HFFc6 (cell line): ENCODE data around the gene OGT. TPM values are rescaled to one million over a fixed set of nuclear protein-coding genes. Genes with fewer than 3 reads are reported as not detected.
"Not testable (repeated sequence)": the region's sequence is repeated elsewhere in the genome, so short reads cannot be mapped to it uniquely, and the experiment has no call there.

Experiments used
- DNase-seq: peaks from one replicate; pipeline ENCODE4 v3.0.0-alpha.2; 2018
- H3K27ac Mint-ChIP-seq: 2 replicates; pipeline ENCODE4 v1.8.0; 2020; ENCODE audit warnings: mild to moderate bottlenecking, mixed read lengths
- H3K27me3 Mint-ChIP-seq: 2 replicates; pipeline ENCODE4 v1.8.0; 2021; ENCODE audit warnings: mild to moderate bottlenecking, moderate library complexity, mixed read lengths; ENCODE audit not compliant: insufficient read depth
- H3K36me3 Mint-ChIP-seq: 2 replicates; pipeline ENCODE4 v1.8.0; 2021; ENCODE audit warnings: low read depth, mixed read lengths
- H3K4me1 Mint-ChIP-seq: 2 replicates; pipeline ENCODE4 v1.8.0; 2020; ENCODE audit warnings: low read depth, mixed read lengths
- H3K4me3 Mint-ChIP-seq: 2 replicates; pipeline ENCODE4 v1.8.0; 2020; ENCODE audit warnings: mild to moderate bottlenecking, moderate library complexity, mixed read lengths
- H3K9me3 Mint-ChIP-seq: 2 replicates; pipeline ENCODE4 v1.8.0; 2020; ENCODE audit warnings: mild to moderate bottlenecking, mixed read lengths
- total RNA-seq, 6 experiments: library from RNA; stranded (reverse); fragmentation: NEBNext Ultra II Directional; extraction: Animal tissue kit (Norgen Biotek cat#: 25700); gene quantifications; 2 replicates in 1 of 6; 3 replicates in 5 of 6; pipeline ENCODE4 v1.2.3, GENCODE V29; 2021
- TF ChIP-seq, protein P1 (sequence below): fragments of 200-600 bp; sonication (generic); IDR thresholded peaks from 2 replicates; pipeline ENCODE4 v1.5.0; 2021; ENCODE audit warnings: antibody characterized with exemption, mild to moderate bottlenecking

Gene OGT
- total RNA-seq, 6 experiments from 2014 or later, result 52.9 to 77.5 (median 57.7) TPM

GRCh38 chrX:71609095-71609750 is 76.3 kb downstream of the OGT start:
- Mint-ChIP-seq H3K27me3 (no peaks in the 10 kb centered on the region; the same call in 1 of the 2 replicates), H3K9me3 (no peaks in the 10 kb centered on the region), H3K4me3 (no peak overlapping the region), H3K27ac (no peak overlapping the region), H3K4me1 (peaks cover 7% of the 10 kb centered on the region), H3K36me3 (peaks cover 24% of the 10 kb centered on the region)
- no peak for DNase-seq
- TF ChIP-seq, protein P1, sequence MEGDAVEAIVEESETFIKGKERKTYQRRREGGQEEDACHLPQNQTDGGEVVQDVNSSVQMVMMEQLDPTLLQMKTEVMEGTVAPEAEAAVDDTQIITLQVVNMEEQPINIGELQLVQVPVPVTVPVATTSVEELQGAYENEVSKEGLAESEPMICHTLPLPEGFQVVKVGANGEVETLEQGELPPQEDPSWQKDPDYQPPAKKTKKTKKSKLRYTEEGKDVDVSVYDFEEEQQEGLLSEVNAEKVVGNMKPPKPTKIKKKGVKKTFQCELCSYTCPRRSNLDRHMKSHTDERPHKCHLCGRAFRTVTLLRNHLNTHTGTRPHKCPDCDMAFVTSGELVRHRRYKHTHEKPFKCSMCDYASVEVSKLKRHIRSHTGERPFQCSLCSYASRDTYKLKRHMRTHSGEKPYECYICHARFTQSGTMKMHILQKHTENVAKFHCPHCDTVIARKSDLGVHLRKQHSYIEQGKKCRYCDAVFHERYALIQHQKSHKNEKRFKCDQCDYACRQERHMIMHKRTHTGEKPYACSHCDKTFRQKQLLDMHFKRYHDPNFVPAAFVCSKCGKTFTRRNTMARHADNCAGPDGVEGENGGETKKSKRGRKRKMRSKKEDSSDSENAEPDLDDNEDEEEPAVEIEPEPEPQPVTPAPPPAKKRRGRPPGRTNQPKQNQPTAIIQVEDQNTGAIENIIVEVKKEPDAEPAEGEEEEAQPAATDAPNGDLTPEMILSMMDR, result no peak

GRCh38 chrX:71611736-71612135 is 78.8 kb downstream of the OGT start:
- not testable (repeated sequence) for H3K9me3 Mint-ChIP-seq, H3K27me3 Mint-ChIP-seq, DNase-seq, H3K27ac Mint-ChIP-seq, H3K4me3 Mint-ChIP-seq, H3K4me1 Mint-ChIP-seq
- peaks cover 14% of the 10 kb centered on the region for H3K36me3 Mint-ChIP-seq

DNA sequence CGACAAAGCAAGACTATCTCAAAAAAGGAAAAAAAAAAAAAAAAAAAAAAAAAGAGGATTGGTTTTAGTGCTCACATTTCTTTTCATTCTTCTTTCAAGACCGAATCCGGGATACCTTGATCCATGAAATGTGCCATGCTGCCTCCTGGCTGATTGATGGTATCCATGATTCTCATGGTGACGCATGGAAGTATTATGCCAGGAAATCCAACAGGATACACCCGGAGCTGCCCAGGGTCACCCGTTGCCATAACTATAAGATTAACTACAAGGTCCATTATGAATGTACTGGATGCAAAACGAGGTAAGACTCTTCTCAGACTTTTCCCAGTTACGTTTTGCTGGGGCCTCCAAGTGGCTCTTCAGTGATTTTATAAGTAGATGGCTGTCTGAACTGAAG is 79.4 kb downstream of the OGT start:
- Mint-ChIP-seq H3K36me3 (peaks cover 14% of the 10 kb centered on the region), H3K9me3 (no peaks in the 10 kb centered on the region), H3K27me3 (peaks cover 3% of the 10 kb centered on the region), H3K27ac (no peak overlapping the region), H3K4me1 (peaks cover 7% of the 10 kb centered on the region), H3K4me3 (no peak overlapping the region)
- TF ChIP-seq, protein P1, result no peak
- DNase-seq, result no peak

DNA sequence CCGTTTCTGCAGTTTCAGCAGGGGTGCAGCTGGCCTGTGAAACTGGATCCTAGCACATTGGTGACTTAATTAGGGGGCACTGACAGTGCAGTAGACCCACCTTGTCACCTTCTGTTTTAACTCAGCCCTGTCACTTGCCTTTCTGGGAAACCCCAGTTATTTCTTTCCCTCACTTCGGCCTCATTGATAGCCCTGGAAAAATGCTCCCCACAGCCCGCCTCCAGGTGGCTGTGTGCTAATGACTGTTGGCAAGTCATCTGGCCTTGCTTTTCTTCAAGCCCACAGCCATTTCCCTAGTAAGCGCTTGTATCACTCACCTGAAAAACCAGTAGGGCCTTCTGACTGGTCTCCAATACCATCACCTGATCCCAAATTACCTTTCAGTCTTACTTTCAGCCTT is 82.2 kb downstream of the OGT start:
- no peaks in the 10 kb centered on the region for H3K9me3 Mint-ChIP-seq
- TF ChIP-seq, protein P1, result no peak
- peaks cover 3% of the 10 kb centered on the region for H3K27me3 Mint-ChIP-seq
- no peak for DNase-seq
- H3K27ac Mint-ChIP-seq, result no peak overlapping the region
- no peaks in the 10 kb centered on the region; the same call in 1 of the 2 replicates for H3K36me3 Mint-ChIP-seq
- H3K4me3 Mint-ChIP-seq, result no peak overlapping the region
- no peaks in the 10 kb centered on the region for H3K4me1 Mint-ChIP-seq

- no peaks in the 10 kb centered on the region; the same call in 1 of the 2 replicates for H3K36me3 Mint-ChIP-seq
- TF ChIP-seq, protein P1, result no peak
- H3K9me3 Mint-ChIP-seq, result no peaks in the 10 kb centered on the region
- peaks cover 3% of the 10 kb centered on the region for H3K27me3 Mint-ChIP-seq
- no peak overlapping the region for H3K4me3 Mint-ChIP-seq
- no peak overlapping the region for H3K27ac Mint-ChIP-seq
- no peaks in the 10 kb centered on the region for H3K4me1 Mint-ChIP-seq
- DNase-seq, result no peak
Measured at GRCh38 chrX:71615954-71616353, 83.0 kb downstream of the OGT start.

DNA sequence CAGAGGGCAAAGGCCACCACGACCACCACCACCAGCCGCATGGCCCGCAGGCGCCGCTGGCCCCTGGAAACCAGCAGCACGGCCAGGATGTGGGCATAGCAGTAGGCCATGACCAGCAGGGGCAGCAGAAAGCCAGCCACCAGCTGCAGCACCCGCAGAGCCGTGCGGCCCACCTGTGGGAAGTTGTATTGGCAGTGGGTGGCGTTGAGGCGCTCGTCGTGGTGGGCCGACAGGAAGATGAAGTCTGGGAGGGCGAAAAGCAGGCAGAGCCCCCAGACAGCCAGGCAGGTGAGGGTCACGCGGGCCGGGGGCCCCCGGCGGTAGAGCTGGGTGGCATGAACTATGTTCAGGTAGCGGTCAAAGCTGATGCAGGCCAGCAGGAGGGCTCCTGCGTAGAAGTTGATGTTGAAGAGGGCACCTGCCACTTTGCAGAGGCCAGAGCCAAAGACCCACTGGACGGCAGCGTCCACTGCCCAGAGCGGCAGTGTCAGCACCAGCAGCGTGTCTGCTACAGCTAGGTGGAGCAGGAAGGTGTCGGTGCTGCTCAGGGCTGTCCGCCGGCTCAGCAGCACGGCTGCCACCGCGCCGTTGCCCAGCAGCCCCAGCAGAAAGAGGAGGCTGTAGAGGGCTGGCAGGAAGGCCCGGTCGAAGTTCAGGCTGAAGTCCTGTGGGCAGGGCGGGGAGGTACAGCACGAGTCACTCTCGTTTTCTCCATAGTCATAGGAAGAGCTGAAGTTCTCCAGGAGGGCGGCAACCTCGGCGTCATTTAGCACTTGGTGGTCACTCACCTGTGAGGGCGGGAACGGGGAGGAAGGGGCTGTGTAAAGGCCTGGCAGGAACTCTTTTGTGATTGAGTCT is 84.0 kb downstream of the OGT start:
- Mint-ChIP-seq H3K4me3 (no peak overlapping the region), H3K27ac (no peak overlapping the region), H3K9me3 (no peaks in the 10 kb centered on the region), H3K36me3 (no peaks in the 10 kb centered on the region; the same call in 1 of the 2 replicates), H3K4me1 (peaks cover 5% of the 10 kb centered on the region; the same call in 1 of the 2 replicates), H3K27me3 (peaks cover 3% of the 10 kb centered on the region)
- DNase-seq, result no peak
- TF ChIP-seq, protein P1, result no peak
